GM12864 (cell line): ENCODE data around the gene WSCD2.

Source experiments
- DNase-seq: peaks from one replicate; pipeline ENCODE4 v3.0.0-alpha.2; 2011; ENCODE audit warnings: low read depth
- H3K4me3 ChIP-seq: 2 replicates; pipeline ENCODE4 v1.5.1; 2011; ENCODE audit warnings: mild to moderate bottlenecking, low read depth, low read length, control low read depth
- CTCF ChIP-seq: IDR thresholded peaks from 2 replicates; pipeline ENCODE4 v1.5.1; 2011; ENCODE audit warnings: low read depth, mild to moderate bottlenecking, moderate library complexity, low read length, control low read depth, inconsistent platforms; ENCODE audit errors: missing control alignments

Gene WSCD2

GRCh38 chr12:108090932-108091678 lies 38.0 kb upstream of the WSCD2 start:
- DNase-seq: no peak
- TF ChIP-seq CTCF: no peak
- no peak overlapping the region for H3K4me3 ChIP-seq

- TF ChIP-seq CTCF: no peak
- no peak overlapping the region for H3K4me3 ChIP-seq
- DNase-seq: no peak
These were observed 37.4 kb upstream of the WSCD2 start for GRCh38 chr12:108091679-108092051.

- no peak for TF ChIP-seq CTCF
- no peak for DNase-seq
- H3K4me3 ChIP-seq: no peak overlapping the region
These were observed 35.9 kb upstream of the WSCD2 start for GRCh38 chr12:108093209-108093608.

GRCh38 chr12:108094056-108094649 lies 34.9 kb upstream of the WSCD2 start:
- no peak overlapping the region for H3K4me3 ChIP-seq
- TF ChIP-seq CTCF: no peak
- no peak for DNase-seq

GRCh38 chr12:108097160-108097911 lies 31.8 kb upstream of the WSCD2 start:
- no peak overlapping the region for H3K4me3 ChIP-seq
- TF ChIP-seq CTCF: no peak
- DNase-seq: no peak

- no peak overlapping the region for H3K4me3 ChIP-seq
- no peak for DNase-seq
- no peak for TF ChIP-seq CTCF
These were observed 30.7 kb upstream of the WSCD2 start for GRCh38 chr12:108098374-108098773.
